ENCODE data around the gene KRTAP4-2.
"Not testable (repeated sequence)": the region's sequence is repeated elsewhere in the genome, so short reads cannot be mapped to it uniquely, and the experiment has no call there.

The KRTAP4-2 gene

DNA sequence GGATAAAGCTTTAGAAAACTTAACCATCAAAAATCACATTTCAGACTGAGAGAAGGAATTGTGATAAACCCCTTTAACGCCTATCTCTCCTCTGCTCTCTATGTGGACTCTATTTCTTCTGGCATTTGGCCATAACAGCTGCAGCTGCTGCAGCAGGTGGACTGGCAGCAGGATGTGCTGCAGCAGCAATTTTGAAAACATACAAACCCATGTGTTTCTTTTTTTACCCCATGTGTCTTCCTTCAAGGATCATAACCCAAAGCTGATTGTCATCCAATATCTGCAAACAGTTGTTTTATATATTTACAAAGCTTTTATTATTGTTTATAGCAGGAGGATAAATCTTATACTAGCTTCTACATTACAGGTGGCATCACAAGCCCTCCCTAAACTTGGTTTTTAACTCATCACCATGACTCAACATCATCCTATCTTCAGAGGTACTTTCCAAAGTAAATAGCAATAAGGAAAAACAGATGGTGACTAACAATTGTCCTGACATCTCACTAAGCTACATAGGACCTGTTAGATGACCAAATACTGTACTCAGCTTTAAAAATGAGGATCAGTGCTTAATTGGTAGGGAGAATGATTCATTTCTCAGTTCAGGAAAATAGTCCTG is 33.9 kb upstream of the KRTAP4-2 start:
- Histone ChIP-seq H3K4me3 (ENCODE audit: low read depth in 1 of 2, low read length in 1 of 2) (no peak overlapping the region), H3K36me3 (no peaks in the 10 kb centered on the region), H3K27ac (no peak overlapping the region), H3K9me3 (no peaks in the 10 kb centered on the region), H3K27me3 (peaks cover 49% of the 10 kb centered on the region), H3K4me1 (ENCODE audit: control insufficient read depth in 1 of 2, insufficient read depth in 1 of 2, low read depth in 1 of 2, low read length in 1 of 2) (no peaks in the 10 kb centered on the region)
- TF ChIP-seq, protein P1, sequence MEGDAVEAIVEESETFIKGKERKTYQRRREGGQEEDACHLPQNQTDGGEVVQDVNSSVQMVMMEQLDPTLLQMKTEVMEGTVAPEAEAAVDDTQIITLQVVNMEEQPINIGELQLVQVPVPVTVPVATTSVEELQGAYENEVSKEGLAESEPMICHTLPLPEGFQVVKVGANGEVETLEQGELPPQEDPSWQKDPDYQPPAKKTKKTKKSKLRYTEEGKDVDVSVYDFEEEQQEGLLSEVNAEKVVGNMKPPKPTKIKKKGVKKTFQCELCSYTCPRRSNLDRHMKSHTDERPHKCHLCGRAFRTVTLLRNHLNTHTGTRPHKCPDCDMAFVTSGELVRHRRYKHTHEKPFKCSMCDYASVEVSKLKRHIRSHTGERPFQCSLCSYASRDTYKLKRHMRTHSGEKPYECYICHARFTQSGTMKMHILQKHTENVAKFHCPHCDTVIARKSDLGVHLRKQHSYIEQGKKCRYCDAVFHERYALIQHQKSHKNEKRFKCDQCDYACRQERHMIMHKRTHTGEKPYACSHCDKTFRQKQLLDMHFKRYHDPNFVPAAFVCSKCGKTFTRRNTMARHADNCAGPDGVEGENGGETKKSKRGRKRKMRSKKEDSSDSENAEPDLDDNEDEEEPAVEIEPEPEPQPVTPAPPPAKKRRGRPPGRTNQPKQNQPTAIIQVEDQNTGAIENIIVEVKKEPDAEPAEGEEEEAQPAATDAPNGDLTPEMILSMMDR (IDR thresholded peaks at IDR 0.05) = no peak

DNA sequence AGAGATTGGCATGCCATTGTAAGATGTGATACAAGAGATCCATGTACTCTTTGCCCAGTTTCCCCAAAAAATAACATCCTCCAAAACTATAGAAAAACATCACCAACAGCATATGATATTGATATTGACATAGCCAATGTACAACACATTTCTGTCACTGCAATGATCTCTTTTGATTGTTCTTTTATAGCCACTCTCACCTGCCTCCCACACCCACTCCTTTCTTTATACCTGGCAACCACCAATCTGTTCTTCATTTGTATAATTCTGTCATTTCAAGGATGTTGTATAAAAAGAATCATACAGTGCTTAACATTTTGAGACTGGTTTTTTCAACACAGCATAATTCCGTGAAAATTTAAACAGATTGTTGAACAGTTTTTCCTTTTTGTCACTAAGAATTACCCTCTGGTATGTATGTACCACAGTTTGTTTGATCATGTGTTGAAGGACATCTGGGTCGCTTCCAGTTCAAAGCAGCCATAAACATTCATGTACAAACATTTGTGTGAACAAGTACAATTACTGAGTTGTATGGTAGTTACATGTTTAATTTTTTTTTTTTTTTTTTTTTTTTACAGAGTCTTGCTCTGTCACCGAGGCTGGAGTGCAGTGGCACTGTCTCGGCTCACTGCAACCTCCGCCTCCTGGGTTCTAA is 21.5 kb upstream of the KRTAP4-2 start:
- H3K4me3 ChIP-seq (ENCODE audit: low read depth in 1 of 2, low read length in 1 of 2) = no peak overlapping the region
- H3K9me3 ChIP-seq = no peaks in the 10 kb centered on the region
- H3K27ac ChIP-seq = no peak overlapping the region
- no peaks in the 10 kb centered on the region for H3K27me3 ChIP-seq
- H3K36me3 ChIP-seq = no peaks in the 10 kb centered on the region
- H3K4me1 ChIP-seq (ENCODE audit: control insufficient read depth in 1 of 2, insufficient read depth in 1 of 2, low read depth in 1 of 2, low read length in 1 of 2) = no peaks in the 10 kb centered on the region
- TF ChIP-seq, protein P1 (IDR thresholded peaks at IDR 0.05) = no peak

DNA sequence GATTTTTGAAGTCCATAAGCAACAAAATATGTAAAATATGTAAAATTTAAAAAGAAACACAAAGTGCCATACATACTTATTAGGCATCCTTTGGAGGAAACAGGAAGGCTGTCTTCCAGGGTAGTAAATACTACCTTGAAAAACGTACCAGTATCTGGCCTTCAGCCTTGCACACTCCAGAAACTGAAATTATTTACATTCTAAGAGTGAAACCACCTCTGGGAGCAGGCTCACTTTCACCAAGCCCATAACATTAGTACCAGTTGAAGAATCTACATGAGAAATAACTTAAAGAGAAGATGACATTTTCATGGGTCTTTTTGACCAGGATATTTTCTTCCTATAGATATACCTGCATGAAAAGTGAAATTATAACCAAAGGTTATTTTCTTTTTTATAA is 18.0 kb upstream of the KRTAP4-2 start:
- no peaks in the 10 kb centered on the region for H3K4me1 ChIP-seq (ENCODE audit: control insufficient read depth in 1 of 2, insufficient read depth in 1 of 2, low read depth in 1 of 2, low read length in 1 of 2)
- H3K36me3 ChIP-seq = no peaks in the 10 kb centered on the region
- no peak overlapping the region for H3K4me3 ChIP-seq (ENCODE audit: low read depth in 1 of 2, low read length in 1 of 2)
- no peaks in the 10 kb centered on the region for H3K9me3 ChIP-seq
- H3K27me3 ChIP-seq = no peaks in the 10 kb centered on the region
- no peak overlapping the region for H3K27ac ChIP-seq
- TF ChIP-seq, protein P1 (IDR thresholded peaks at IDR 0.05) = no peak

GRCh38 chr17:41190328-41190727 is 12.3 kb upstream of the KRTAP4-2 start:
- Histone ChIP-seq H3K4me3 (ENCODE audit: low read depth in 1 of 2, low read length in 1 of 2) (no peak overlapping the region), H3K4me1 (ENCODE audit: control insufficient read depth in 1 of 2, insufficient read depth in 1 of 2, low read depth in 1 of 2, low read length in 1 of 2) (no peaks in the 10 kb centered on the region), H3K9me3 (no peaks in the 10 kb centered on the region), H3K27me3 (peaks cover 42% of the 10 kb centered on the region), H3K36me3 (no peaks in the 10 kb centered on the region), H3K27ac (no peak overlapping the region)
- TF ChIP-seq, protein P1 (IDR thresholded peaks at IDR 0.05) = no peak

GRCh38 chr17:41189837-41190318 is 11.9 kb upstream of the KRTAP4-2 start, which contains the start of gene KRTAP9-1:
Gene KRTAP9-1 (plus strand): TSS chr17:41189887. CDS start chr17:41189887, 0 bp downstream.
- H3K27ac ChIP-seq; H3K4me3 ChIP-seq (ENCODE audit: low read depth in 1 of 2, low read length in 1 of 2); H3K9me3 ChIP-seq; H3K4me1 ChIP-seq (ENCODE audit: control insufficient read depth in 1 of 2, insufficient read depth in 1 of 2, low read depth in 1 of 2, low read length in 1 of 2); H3K36me3 ChIP-seq: not testable (repeated sequence)
- peaks cover 44% of the 10 kb centered on the region for H3K27me3 ChIP-seq

DNA sequence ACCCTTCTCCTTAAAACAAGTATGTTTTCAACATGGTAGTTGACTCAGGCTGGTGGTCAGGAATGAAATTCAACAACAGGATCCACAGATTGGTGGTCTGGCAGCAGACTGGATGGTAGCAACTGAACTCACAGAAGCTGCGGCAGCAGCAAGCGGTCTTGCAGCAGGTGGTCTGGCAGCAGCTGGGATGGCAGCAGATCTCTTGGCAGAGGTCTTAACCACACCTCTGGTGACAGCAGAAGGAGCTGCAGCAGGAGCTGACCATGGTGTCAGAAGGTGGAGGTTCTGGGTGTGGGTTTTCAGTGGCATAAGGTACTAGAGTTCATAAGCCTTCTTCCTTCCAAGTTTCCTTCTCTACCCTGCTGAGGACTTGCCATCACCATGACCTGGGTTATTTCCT is 8.9 kb upstream of the KRTAP4-2 start:
- H3K4me1 ChIP-seq (ENCODE audit: control insufficient read depth in 1 of 2, insufficient read depth in 1 of 2, low read depth in 1 of 2, low read length in 1 of 2) = no peaks in the 10 kb centered on the region
- no peaks in the 10 kb centered on the region for H3K9me3 ChIP-seq
- TF ChIP-seq, protein P1 (IDR thresholded peaks at IDR 0.05) = no peak
- H3K27ac ChIP-seq = no peak overlapping the region
- no peak overlapping the region for H3K4me3 ChIP-seq (ENCODE audit: low read depth in 1 of 2, low read length in 1 of 2)
- H3K27me3 ChIP-seq = peaks cover 50% of the 10 kb centered on the region
- H3K36me3 ChIP-seq = no peaks in the 10 kb centered on the region
